ENCODE results near the gene ABLIM2.
"Not testable (repeated sequence)": the region's sequence is repeated elsewhere in the genome, so short reads cannot be mapped to it uniquely, and the experiment has no call there.

Gene ABLIM2

DNA sequence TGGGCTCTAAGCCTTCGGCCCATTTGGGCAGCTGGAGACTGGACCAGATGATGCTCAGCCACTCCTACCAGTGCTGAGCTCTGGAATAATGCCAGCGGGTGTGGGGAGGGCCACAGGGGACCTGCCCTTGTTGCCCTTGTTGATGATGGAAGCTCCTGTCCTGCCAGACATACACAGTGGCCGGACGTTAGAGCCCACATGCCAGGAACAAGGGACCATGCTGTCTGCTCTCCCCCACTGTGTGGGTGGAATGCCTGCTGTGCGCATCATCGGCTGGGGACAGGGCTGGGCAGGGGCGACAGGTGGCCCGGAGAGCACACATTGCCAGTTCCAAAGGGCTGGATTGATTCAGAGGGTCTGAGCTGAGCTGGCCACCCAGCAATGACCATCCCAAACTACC, 2.0 kb downstream of the ABLIM2 start:
- DNase-seq: no peak

DNA sequence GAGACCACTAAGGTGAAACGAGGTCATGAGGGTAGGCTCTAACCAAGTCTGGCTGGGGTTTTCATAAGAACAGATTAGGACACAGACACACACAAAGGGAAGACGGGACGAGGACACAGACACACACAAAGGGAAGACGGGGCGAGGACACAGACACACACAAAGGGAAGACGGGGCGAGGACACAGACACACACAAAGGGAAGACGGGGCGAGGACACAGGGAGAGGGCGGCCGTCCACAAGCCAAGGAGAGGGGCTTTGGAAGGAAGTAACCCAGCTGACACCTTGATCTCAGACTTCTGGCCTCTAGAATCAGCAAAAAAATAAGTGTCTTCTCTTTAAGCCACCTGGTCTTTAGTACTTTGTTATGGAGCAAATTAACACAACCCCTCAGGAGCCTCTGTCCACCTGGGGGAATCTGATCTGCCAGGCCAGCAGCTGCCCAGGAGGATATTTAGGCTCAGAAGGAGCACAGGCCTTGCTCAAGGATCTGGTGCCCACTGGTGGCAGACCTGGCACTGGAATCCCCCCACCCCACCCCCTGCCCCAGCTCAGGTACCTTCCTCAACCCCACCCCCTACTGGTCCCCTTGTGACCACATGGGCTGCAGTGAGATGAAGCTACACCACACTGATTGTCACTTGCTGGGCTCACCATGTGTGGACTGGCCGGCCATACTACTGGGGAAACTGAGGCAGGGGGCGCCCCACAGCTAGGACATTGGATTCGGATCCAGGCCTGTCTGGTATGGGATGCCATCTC, 2.8 kb downstream of the ABLIM2 start:
- no peak for DNase-seq

DNA sequence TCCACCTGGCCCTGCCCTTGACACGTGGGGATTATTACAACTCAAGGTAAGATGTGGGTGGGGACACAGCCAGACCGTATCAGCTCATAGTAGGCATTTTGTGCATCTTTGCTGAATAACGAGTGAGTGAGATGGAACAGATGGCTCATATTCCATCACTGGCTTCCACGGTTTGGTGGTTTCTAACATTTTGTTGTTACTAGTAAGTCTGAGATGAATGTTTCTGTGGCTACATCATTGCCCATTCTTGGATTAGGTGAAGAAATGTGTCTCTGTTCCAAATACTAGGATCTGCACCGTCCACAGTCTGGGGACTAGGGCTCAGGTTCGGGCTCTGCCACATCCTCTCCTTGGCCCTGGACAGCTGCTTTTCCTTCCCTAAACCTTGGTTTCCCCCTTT, 3.6 kb downstream of the ABLIM2 start:
- DNase-seq: no peak

DNA sequence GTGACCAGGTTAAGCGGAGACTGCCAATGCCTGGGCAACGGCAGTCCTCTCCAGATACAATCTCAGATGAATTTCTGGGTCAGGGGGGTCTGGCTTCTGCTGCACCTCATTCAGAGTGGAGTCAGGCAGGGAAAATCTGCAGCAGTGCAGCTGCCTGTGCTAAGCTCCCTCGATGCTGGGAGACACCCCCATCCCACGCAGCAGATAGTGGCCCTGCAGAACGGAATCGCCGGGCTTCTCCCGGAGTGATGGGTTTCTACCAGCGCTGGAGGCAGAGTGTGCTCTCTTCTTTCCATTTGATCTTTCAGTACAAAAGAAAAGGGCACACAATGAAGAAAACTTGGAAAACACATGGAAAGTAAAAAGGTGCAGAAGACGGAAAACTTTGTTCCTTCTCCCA, 5.2 kb downstream of the ABLIM2 start:
- no peak for DNase-seq

DNA sequence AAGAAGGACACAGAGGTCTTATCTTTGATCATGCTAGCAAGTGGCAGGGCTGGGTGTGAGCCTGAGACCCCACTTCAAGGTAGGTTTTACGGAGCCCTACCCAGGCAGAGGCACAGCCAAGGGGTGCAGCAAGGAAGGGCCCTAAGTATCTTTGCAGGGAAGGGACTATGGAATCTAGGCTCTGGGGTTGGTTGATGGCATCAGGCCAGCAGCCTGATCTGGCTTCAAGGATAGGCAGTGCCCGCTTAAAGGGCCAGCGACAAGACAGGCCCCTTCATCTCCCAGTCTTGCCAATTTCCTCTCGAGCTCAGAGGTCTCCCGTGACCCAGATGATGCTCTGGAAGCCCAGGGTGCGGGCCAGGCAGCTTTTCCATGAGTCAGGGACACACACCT, 5.8 kb downstream of the ABLIM2 start:
- no peak for DNase-seq

DNA sequence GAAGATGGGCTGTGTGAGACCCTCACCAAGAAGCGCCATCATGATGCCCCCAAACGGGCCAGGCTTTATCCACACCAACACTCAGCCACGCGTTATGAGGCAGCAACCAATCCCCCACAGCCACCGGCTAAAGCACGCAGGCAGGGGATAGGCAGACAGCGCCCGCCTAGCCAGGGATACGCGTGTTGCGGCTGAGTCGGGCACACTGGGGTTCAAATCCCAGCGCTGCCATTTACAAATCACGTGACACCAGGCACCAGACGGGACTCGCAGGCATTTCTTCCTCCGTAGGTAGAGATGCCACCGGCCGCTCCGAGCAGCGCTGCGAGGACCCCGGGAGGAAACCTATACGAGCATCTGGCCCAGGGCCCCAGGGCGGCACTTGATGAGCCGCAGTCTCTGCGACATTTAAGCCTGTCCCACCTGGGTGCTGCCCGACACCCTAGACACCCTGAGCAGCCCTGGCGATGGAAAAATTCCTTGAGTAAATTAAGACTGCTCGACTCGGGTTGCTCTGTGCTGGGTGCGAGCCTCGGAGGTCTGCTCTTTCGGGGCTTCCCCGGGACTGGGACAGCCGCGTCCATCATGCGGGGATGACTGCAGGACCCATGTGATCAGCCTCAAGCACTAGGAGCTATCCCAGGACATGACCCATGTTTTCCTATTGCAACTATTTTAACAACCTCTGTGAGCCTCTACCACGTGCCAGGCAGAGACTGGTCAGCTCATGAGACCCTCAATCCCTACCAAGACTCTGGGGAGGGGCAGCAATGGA, 6.3 kb downstream of the ABLIM2 start:
- no peak for DNase-seq

DNA sequence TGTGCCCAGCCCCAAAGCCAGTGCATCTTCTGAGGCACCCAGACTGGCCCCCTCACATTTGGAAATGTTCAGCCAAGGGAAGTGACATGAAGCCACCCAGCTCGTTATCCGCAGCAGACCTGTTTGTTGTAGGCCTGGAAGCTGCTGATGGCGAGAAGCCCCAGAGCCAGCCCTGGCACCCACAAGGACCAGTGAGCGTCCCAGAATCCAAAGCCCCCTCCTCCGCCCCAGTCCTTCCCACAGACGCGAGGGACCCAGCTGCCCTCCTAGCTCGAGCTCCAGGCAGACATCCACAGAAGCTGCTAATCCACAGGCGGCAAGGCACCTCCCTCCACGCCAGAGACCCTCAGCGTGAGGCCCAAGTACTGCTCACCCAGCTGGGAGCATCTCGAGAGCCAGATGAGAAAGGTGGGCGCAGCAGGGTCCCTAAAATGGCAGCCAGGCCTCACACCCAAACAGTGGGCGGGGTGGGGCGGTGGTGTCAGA, 7.4 kb downstream of the ABLIM2 start:
- DNase-seq: no peak

DNA sequence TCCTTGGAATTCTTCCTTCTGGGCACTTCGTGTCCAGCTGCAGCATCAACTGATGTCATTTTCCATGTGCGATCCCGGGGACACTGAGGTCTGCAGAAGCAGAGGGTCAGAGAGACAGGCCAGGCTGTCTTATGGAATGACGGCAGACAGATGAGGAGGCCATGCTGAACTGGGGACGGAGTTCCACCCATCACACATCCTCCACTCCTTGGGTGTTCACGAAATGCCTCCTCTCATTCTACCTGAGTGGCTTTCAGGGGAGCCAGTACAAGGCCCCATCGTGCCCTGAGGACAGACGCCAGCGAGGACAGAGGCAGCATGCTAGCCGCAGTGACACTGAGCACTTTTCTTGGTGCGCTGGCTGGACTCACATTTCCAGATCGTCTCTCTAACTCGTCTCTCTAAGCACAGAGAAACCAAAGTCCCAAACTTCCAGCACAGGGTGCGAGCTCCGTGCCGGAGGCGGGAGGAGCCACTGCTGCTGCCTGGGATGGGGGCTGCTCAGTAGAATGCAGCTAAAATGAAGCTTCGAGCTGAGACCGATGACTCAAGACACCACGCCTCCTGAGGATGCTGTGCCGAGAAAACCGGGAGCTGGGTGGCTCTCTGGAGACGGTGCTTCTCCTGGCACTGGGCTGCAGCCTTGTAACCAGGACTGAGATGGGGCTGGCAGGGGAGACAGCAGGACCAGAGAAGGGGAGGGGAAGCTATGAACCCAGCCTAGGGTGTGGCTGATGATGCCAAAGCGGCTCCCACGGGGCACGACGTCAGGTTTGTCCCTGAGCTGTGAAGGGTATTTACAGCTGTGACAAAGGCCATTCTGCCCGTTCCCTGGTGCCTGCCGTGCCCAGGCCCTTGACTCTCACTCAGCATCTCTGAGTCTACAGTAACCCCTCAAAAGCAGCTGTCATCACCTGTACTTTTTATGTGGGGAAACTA, 8.2 kb downstream of the ABLIM2 start:
- DNase-seq: no peak

DNA sequence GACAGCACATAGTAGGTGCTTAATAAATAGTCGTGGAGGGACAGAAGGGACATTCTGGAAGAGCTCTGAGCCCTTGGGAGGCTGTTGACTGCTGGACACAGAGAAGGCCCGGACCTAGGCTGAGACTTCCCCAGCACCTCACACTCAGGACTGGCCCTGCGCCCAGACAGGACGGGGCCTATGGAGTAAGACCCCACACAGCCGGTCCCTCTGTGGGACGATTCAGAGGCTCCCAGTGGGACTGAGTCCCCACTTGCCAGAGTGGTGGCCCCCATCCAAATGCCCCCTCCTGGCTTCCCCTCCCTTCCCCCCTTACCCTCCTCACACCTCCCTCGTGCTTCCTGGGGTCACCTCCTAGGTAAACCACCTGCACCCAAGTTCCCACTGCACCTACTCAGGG, 8.9 kb downstream of the ABLIM2 start:
- no peak for DNase-seq

DNA sequence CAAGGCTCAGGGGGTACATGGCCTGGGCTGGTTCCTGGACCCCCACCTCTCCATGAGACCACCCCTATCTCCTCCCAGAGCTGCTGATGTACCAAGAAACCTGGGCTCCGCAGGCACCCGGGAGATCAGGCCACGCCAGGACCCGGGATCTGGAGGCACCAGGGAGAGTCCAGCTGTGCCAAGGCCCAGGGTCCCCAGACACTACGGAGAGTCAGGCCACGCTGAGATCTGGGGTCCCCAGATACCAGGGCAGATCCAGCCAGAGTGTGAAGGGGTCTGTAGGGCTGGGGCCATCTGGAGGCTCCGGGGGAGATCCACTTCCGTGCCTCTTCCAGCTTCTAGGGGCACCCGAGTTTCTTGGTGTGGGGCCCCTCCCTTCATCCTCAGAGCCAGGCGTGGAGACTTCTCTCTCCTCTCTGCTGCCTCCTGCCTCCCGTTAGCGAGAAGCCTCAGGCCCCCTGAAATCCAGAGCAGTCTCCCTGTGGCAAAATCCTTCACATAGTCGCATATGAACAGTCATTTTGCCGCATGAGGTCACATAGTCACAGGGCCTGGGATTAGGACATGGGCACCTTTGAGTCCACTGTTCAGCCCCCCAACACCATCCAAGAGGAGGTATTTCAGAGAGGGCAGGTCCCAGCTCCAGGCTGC, 9.7 kb downstream of the ABLIM2 start:
- no peak for DNase-seq

DNA sequence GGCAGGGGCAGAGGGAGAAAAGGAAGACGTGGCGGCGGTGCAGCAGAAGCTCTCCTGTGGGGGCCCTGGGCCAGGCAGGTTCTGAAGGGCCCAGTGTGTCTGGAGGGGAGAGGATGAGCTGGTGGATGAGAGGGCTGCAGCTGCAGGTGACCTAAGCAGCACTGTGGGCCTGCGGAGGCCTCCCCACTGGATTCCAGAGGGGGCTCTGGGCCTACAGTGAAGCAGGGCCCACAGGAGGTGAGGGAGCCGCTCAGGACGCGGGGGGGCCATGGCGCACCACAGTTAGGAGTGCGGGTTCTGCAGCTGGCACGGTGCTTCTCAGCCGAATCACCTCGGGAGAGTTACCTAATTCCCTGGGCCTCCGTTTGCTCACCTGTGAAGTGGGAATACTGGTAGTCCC, 10.5 kb downstream of the ABLIM2 start:
- DNase-seq: no peak

DNA sequence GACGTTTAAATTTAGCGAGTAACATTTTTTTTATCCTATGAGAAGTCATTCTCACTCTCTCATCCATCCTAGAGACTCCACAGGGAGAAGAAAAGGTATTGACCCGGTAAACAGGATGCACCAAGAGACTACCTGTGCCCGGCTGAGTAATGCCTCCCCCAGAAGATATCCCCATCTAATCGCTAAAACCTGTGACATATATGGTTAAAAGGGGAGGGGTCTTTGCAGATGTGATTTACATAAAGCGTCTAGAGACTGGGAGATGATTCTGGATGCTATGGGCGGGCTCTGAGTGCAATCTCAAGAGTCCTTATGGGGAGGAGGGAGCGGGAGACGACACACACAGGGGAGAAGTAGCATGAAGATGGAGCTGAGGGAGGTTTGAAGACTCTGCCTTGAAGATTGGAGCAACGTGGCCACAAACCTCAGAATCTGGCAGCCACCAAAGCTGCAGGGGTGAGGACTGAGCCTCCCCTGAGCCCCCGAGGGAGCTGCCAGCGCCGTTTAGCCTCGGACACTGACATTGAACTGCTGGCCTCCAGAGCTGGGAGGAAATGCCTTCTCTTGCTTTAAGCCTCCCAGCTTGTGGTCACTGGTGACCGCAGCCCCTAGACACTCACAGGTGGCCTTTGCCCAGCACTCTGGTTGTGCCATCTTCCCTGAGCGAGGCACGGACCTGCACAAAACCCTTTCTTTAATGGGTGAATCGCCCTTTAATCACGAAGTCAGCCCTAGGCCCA, 11.2 kb downstream of the ABLIM2 start:
- no peak for DNase-seq

DNA sequence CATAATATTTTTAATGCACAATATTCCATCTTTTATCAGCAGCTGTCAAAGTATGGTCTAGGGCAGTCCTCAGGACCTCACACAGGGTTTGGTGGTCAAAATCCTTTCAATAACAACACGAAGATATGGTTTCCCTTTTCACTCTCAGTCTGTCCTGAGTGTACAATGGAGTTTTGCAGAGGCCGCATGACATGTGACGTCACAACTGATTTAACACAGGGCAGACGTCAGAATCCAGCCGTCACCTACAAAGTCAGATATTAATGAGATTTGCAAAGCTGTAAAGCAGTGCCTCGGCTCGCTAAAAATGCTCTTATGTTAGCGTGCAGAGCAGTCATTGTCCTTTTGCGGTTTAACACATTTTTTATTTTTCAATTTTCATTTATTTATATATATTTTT, 12.5 kb downstream of the ABLIM2 start:
- no peak for DNase-seq

DNA sequence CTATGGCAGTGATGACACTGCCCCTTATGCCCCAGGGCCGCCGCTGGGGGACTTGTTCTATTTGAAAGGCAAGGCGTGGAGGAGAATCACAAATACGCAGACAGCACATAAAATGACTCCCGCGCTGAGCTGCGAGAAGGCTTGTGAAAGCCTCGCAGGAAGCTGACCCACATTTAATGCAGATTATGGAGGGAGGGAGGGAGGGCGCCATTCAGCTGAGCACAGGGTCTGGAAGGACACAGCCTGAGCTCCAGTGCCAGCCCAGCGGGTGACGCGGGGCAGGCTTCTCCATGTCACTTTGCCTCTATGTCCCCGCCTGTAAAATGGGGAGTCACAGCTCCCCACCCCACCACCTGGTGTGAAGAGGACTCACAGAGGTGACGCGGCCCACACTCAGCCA, 14.3 kb downstream of the ABLIM2 start:
- DNase-seq: no peak

DNA sequence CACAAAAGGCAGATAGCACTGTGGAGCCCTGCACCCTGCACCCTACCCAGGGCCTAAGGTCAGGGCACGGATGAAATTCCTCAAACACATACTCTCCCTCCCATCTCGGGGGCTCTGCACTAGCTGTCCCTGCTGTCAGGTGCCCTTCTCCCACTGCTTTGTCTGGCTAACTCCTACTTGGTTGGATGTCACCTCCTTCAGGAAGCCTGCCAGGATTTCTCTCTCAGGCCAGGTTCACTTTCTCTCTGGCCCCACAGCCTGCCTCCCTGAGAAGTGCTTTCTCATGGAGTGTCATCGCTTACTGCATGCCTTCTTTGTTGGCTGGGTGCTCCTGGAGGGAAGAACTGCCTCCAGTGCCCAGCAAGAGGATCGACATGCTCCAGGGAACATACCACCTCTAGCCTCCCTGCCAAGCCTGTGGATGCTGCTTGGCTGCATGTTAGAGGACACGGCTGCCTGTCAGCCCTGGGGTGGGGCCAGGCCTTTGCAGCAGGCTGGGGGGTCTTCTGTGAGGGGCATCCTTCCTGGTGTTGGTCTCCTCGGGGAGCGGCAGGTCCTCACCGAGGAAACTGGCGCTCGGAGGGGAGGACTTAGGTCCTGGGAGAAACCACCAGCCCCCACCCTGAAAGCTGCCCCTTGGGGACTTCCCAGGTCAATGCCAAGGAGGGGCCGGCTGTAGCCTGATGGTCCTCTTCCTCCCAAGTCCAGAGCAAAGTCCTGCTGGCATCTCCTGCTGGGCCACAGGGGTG, 15.0 kb downstream of the ABLIM2 start:
- no peak for DNase-seq

DNA sequence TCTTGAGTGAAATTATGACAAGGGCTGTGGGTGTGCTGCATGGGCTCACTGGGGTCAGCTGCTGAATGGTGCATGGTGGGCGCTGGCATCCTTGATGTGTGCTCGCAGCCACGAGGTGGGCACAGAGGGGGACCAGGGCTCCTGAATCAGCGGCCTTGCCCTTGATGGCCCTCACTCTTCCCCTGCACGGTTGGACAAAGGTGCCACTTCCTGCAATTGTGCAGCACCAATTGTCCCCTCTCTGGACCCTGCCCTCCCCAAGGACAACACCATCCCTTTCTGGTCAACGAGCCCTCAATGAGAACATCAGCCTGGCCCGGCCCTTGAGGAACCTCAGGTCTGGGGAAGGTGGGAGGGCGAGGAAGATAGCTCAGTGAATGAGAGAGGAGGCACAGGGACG, 16.1 kb downstream of the ABLIM2 start:
- no peak for DNase-seq

DNA sequence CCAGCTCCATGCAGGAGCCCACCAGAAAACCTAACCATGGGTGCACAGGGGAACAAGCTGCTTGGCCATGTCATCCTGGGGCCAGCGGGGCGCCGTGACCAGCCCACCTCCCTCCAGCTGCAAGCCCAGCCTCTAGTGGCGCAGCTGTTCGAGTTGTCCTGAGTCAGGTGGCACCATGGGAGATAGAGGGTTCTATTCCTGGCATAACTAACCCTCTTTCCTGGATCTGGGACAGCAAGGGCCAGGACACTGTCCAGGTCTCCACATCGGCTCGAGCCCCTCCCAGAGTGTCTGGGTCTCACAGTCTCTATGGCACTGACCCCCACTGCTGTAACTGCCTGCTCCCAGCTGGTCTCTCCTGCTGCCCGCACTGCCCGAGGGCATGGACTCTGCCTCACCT, 16.7 kb downstream of the ABLIM2 start:
- DNase-seq: no peak

DNA sequence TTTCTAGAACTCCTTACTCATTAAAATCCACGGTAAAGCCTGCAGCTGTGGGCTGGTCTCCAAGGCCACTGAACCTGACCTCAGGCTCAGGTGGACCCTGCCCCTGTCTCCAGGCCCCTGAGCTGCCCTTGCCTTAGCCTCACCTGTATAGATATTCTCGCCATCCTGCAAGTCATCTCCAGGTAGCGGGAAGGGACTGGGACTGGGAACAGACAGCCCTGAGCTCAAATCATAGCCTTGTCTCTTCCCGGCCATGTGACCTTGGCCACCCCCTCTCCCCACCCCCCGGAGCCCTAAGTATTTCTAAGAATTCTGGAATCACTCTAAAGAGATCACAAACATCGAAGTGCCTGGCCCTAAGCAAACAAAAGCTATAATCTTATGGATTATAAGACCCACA, 17.7 kb downstream of the ABLIM2 start:
- no peak for DNase-seq

DNA sequence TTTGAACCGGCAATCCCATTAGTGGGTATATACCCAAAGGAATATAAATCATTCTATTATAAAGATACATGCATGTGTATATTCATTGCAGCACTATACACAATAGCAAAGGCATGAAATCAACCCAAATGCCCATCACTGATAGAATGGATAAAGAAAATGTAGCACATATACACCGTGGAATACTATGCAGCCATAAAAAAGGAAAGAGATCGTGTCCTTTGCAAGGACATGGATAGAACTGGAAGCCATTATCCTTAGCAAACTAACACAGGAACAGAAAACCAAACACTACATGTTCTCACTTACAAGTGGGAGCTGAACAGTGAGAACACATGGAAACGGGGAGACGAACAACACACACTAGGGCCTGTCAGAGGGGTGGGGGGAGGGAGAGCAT, 18.9 kb downstream of the ABLIM2 start:
- DNase-seq: not testable (repeated sequence)

DNA sequence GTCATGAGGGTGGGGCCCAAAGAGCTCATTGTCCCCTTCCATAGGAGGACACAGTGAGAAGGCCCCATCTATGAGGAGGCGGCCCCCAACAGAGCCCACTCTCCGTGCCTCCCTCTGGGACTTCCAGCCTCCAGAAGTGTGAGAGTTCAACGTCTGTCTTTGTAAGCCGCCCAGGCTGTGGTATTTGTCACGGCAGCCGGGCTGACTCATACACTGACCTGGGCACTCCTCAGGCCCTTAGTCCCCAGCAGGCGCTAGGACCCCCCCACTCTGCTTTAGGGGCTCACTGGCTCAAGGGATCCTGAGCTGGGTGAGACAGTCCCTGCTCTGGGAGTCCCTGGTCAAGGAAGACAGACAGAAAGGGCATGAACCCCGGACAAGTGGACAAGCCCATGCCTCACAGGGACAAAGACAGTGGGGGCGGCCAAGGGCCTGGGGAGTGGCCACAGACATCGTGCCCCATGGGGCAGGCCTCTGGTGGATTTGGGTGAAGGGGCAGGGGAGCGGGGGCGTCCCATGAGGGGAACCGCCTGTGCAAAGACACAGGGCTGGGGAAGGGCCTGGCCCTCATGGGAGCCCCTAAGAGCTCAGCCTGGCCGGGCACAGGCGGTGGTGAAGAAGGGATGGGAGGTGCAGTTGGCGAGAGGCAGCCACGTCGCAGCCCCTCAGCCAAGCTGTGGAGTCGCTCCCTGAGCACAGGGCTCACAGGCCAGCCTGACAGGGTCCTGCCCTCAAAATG, 21.5 kb downstream of the ABLIM2 start:
- DNase-seq: no peak

DNA sequence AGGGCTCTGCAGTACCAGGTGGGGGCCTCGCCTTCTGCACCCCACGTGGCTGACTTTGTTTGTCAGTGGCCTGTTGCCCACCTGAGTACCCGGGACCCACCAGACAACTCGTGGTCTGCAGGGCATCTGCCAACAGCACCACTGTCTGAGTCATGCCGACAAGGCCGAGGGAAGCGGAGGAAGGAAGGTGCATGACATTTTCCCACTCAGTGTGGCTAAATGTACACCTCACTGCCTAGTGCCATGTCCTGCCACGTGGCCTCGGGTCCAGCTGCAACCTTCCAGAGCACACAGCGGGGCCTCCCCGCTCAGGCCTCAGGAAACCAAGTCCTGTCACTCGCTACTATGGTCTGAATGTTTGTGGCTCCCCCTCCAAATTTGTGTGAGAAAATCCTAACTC, 22.1 kb downstream of the ABLIM2 start:
- DNase-seq: no peak
